ENCODE measurements around the gene GPR160. TPM values are rescaled to one million over a fixed set of nuclear protein-coding genes. Genes with fewer than 3 reads are reported as not detected.
A peak's percentile ranks its signal among the peaks of the same experiment; 100 is the strongest.

The GPR160 gene
- total RNA-seq, 6 donors from 2014 or later: 11.5 to 49.7 (median 34.1) TPM

- TF ChIP-seq POLR2A (IDR thresholded peaks at IDR 0.05) (no peak), EP300 (IDR thresholded peaks at IDR 0.05) (no peak), POLR2AphosphoS5 (IDR thresholded peaks at IDR 0.05) (no peak)
- TF ChIP-seq, protein P1, sequence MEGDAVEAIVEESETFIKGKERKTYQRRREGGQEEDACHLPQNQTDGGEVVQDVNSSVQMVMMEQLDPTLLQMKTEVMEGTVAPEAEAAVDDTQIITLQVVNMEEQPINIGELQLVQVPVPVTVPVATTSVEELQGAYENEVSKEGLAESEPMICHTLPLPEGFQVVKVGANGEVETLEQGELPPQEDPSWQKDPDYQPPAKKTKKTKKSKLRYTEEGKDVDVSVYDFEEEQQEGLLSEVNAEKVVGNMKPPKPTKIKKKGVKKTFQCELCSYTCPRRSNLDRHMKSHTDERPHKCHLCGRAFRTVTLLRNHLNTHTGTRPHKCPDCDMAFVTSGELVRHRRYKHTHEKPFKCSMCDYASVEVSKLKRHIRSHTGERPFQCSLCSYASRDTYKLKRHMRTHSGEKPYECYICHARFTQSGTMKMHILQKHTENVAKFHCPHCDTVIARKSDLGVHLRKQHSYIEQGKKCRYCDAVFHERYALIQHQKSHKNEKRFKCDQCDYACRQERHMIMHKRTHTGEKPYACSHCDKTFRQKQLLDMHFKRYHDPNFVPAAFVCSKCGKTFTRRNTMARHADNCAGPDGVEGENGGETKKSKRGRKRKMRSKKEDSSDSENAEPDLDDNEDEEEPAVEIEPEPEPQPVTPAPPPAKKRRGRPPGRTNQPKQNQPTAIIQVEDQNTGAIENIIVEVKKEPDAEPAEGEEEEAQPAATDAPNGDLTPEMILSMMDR (IDR thresholded peaks at IDR 0.05): no peak
- WGBS, 2 donors: 58 to 62% methylated on average over 8 of the region's 8 CpGs
- ATAC-seq (ENCODE audit: low FRiP score in 2 of 2) (no peak), DNase-seq (no peak)
- no peak overlapping the region for H3K27ac ChIP-seq
- H3K36me3 ChIP-seq: no peaks in the 10 kb centered on the region
- peak overlapping the region in 2 of 4 donors; percentile 6 to 91 for H3K4me3 ChIP-seq
- H3K4me1 ChIP-seq: peaks cover 3 to 43% (median 20%) of the 10 kb centered on the region in 4 donors
- H3K9me3 ChIP-seq: no peaks in the 10 kb centered on the region
- H3K27me3 ChIP-seq: no peaks in the 10 kb centered on the region
Measured at GRCh38 chr3:170040418-170040817, 2.6 kb downstream of the GPR160 start.

- H3K27me3 ChIP-seq: no peaks in the 10 kb centered on the region
- H3K27ac ChIP-seq: no peak overlapping the region
- no peaks in the 10 kb centered on the region for H3K9me3 ChIP-seq
- DNase-seq (no peak), ATAC-seq (ENCODE audit: low FRiP score in 2 of 2) (no peak)
- H3K4me3 ChIP-seq: no peak overlapping the region
- no peak for TF ChIP-seq EP300 (IDR thresholded peaks at IDR 0.05)
- TF ChIP-seq POLR2AphosphoS5 (IDR thresholded peaks at IDR 0.05): no peak
- TF ChIP-seq, protein P1 (IDR thresholded peaks at IDR 0.05): no peak
- no peak for TF ChIP-seq POLR2A (IDR thresholded peaks at IDR 0.05)
- WGBS, 2 donors: 68 to 69% methylated on average over 7 of the region's 7 CpGs
- peaks cover 3 to 44% (median 21%) of the 10 kb centered on the region in 4 donors for H3K4me1 ChIP-seq
- H3K36me3 ChIP-seq: no peaks in the 10 kb centered on the region
Measured at GRCh38 chr3:170043506-170043905, 5.7 kb downstream of the GPR160 start.

DNA sequence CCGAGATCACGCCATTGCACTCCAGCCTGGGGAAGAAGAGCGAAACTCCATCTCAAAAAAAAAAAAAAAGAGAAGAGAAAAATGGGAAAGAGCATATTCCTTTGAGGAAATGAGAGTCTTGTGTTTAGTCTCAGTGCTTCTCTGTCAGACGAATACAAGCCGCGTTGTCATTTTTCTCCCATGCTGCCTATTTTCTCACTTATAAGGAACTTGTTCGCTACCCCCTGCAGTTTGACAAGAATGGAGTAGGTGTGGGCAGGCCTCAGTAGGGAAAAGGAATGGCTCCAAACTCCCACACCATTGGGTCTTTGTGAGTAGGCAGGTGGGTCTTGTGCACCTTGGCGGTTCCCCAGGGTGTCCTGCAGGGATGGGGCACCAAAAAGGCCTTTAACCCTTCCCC, 6.5 kb downstream of the GPR160 start:
- H3K36me3 ChIP-seq: no peaks in the 10 kb centered on the region
- peaks cover 3 to 38% (median 20%) of the 10 kb centered on the region in 4 donors for H3K4me1 ChIP-seq

GRCh38 chr3:170044795-170045244, 7.0 kb downstream of the GPR160 start:
- no peak for DNase-seq
- Histone ChIP-seq H3K9me3 (no peaks in the 10 kb centered on the region), H3K36me3 (no peaks in the 10 kb centered on the region), H3K27me3 (no peaks in the 10 kb centered on the region), H3K4me3 (peak overlapping the region in 1 of 4 donors; percentile 4), H3K4me1 (peaks cover 6 to 38% (median 22%) of the 10 kb centered on the region in 4 donors), H3K27ac (peak overlapping the region; percentile 54 to 79 (median 66))
- ATAC-seq (ENCODE audit: low FRiP score in 2 of 2): peak; percentile 38 to 45
- 49 to 53% methylated on average over 8 of the region's 8 CpGs for WGBS, 2 donors
- TF ChIP-seq EP300 (IDR thresholded peaks at IDR 0.05) (no peak), POLR2AphosphoS5 (IDR thresholded peaks at IDR 0.05) (no peak), POLR2A (IDR thresholded peaks at IDR 0.05) (no peak)
- TF ChIP-seq, protein P1 (IDR thresholded peaks at IDR 0.05): no peak

More for the DNA sequence above, 6.5 kb downstream of the GPR160 start:
- peak overlapping the region; percentile 54 to 79 (median 66) for H3K27ac ChIP-seq
- no peaks in the 10 kb centered on the region for H3K9me3 ChIP-seq
- no peak for DNase-seq
- 78 to 86% methylated on average over 8 of the region's 8 CpGs for WGBS, 2 donors
- no peak for TF ChIP-seq POLR2AphosphoS5 (IDR thresholded peaks at IDR 0.05)
- TF ChIP-seq POLR2A (IDR thresholded peaks at IDR 0.05): no peak
- peak overlapping the region in 1 of 4 donors; percentile 4 for H3K4me3 ChIP-seq
- no peaks in the 10 kb centered on the region for H3K27me3 ChIP-seq
- peak; percentile 39 to 49 for ATAC-seq (ENCODE audit: low FRiP score in 2 of 2)

- no peaks in the 10 kb centered on the region for H3K27me3 ChIP-seq
- 60 to 83% methylated on average over 5 of the region's 5 CpGs for WGBS, 2 donors
Measured at GRCh38 chr3:170046269-170047132, 8.7 kb downstream of the GPR160 start.

More at GRCh38 chr3:170046269-170047132, 8.7 kb downstream of the GPR160 start:
- peaks cover 10 to 42% (median 25%) of the 10 kb centered on the region in 4 donors for H3K4me1 ChIP-seq
- DNase-seq (no peak), ATAC-seq (ENCODE audit: low FRiP score in 2 of 2) (no peak)
- no peaks in the 10 kb centered on the region for H3K36me3 ChIP-seq
- TF ChIP-seq POLR2A (IDR thresholded peaks at IDR 0.05) (no peak), EP300 (IDR thresholded peaks at IDR 0.05) (no peak), POLR2AphosphoS5 (IDR thresholded peaks at IDR 0.05) (no peak)
- TF ChIP-seq, protein P1 (IDR thresholded peaks at IDR 0.05): no peak
- H3K9me3 ChIP-seq: no peaks in the 10 kb centered on the region
- H3K27ac ChIP-seq: peak overlapping the region in 3 of 4 donors; percentile 40 to 79 (median 73)
- no peak overlapping the region for H3K4me3 ChIP-seq
